ENCODE measurements around the gene CST1. TPM values are rescaled to one million over a fixed set of nuclear protein-coding genes. Genes with fewer than 3 reads are reported as not detected.
"Not testable (repeated sequence)": the region's sequence is repeated elsewhere in the genome, so short reads cannot be mapped to it uniquely, and the experiment has no call there.

Gene CST1
- total RNA-seq, 1 donor from 2014 or later = not detected

- Histone ChIP-seq H3K27me3 (ENCODE audit: control insufficient read depth, insufficient read depth, low read length) (no peaks in the 10 kb centered on the region), H3K4me3 (ENCODE audit: low read depth, low read length) (no peak overlapping the region), H3K36me3 (ENCODE audit: control insufficient read depth, insufficient read depth, low read length) (no peaks in the 10 kb centered on the region)
- no peak for TF ChIP-seq CTCF (IDR thresholded peaks at IDR 0.05; ENCODE audit: insufficient read depth, low read length, severe bottlenecking)
- DNase-seq (ENCODE audit: low read depth) = no peak
- no peak for FAIRE-seq
Observed at GRCh38 chr20:23745247-23745646, 5.5 kb downstream of the CST1 start.

- TF ChIP-seq CTCF (IDR thresholded peaks at IDR 0.05; ENCODE audit: insufficient read depth, low read length, severe bottlenecking) = no peak
- H3K27me3 ChIP-seq (ENCODE audit: control insufficient read depth, insufficient read depth, low read length) = no peaks in the 10 kb centered on the region
- FAIRE-seq (no peak), DNase-seq (ENCODE audit: low read depth) (no peak)
- H3K36me3 ChIP-seq (ENCODE audit: control insufficient read depth, insufficient read depth, low read length) = no peaks in the 10 kb centered on the region
- H3K4me3 ChIP-seq (ENCODE audit: low read depth, low read length) = no peak overlapping the region
Observed at GRCh38 chr20:23744817-23745216, 5.9 kb downstream of the CST1 start.

GRCh38 chr20:23735391-23735790, 15.3 kb downstream of the CST1 start:
- H3K27me3 ChIP-seq (ENCODE audit: control insufficient read depth, insufficient read depth, low read length); H3K36me3 ChIP-seq (ENCODE audit: control insufficient read depth, insufficient read depth, low read length); FAIRE-seq; DNase-seq (ENCODE audit: low read depth); H3K4me3 ChIP-seq (ENCODE audit: low read depth, low read length): not testable (repeated sequence)

- DNase-seq (ENCODE audit: low read depth); H3K36me3 ChIP-seq (ENCODE audit: control insufficient read depth, insufficient read depth, low read length); FAIRE-seq; H3K27me3 ChIP-seq (ENCODE audit: control insufficient read depth, insufficient read depth, low read length); H3K4me3 ChIP-seq (ENCODE audit: low read depth, low read length): not testable (repeated sequence)
Observed at GRCh38 chr20:23734949-23735348, 15.8 kb downstream of the CST1 start.

DNA sequence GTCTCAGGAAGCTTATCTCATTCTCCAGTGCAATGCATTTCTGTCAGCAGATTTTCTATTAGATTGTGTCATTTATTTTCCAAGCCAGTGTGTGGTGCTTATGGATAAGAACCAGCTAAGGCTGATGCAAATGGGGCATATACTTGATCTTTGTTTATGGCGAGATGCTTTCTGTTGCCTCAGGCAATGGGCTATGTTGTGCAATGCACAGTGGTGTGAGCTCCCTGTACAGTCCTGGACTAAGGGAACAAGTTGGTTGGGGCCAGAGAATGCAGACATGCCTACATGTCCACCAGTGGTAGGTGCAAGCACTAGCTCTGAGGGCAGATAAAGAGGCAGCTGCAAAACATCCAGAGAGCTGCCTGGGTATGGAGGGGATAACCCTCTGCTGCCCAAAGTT, 16.3 kb downstream of the CST1 start:
- not testable (repeated sequence) for H3K27me3 ChIP-seq (ENCODE audit: control insufficient read depth, insufficient read depth, low read length); H3K36me3 ChIP-seq (ENCODE audit: control insufficient read depth, insufficient read depth, low read length); H3K4me3 ChIP-seq (ENCODE audit: low read depth, low read length)
- DNase-seq (ENCODE audit: low read depth) (peak; percentile 1), FAIRE-seq (peak; percentile 40)

DNA sequence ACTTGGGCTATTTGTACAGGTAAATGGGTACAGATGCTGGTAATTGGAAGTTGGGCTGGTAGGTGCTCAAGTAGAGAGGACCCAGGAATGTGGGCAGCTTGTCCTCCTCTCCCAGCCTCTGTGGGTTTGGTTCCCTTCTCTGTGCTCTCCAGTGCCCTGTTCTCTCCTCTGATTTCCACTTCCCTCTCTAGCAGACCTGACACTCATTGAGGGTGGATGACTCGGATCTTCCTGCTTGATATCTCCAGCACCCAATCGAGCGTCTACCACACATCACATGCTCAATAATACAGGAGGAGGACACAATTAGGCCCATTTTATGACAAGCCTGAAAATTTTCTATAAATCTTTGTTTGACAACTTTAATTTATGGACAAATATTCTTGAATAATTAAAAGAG, 23.7 kb downstream of the CST1 start:
- no peak for DNase-seq (ENCODE audit: low read depth)
- H3K27me3 ChIP-seq (ENCODE audit: control insufficient read depth, insufficient read depth, low read length) = no peaks in the 10 kb centered on the region
- no peak for FAIRE-seq
- no peak for TF ChIP-seq CTCF (IDR thresholded peaks at IDR 0.05; ENCODE audit: insufficient read depth, low read length, severe bottlenecking)
- H3K36me3 ChIP-seq (ENCODE audit: control insufficient read depth, insufficient read depth, low read length) = no peaks in the 10 kb centered on the region
- H3K4me3 ChIP-seq (ENCODE audit: low read depth, low read length) = no peak overlapping the region

DNA sequence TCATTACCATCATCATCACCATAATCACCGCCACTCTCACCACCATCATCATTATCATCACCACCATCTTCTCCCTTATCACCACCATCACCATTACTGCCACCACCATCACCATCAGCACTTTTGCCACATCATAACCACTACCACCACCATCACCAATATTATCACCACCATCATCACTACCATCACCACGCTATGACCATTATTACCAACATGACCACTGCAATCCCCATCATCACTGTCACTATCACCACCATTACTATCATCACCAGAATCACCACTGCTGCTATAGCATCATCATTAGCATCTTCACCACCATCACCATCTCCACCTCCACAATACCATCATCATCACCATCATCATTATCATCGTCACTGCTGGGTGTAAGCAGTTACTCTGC, 25.6 kb downstream of the CST1 start:
- FAIRE-seq (peak; percentile 62), DNase-seq (ENCODE audit: low read depth) (no peak)
- Histone ChIP-seq H3K27me3 (ENCODE audit: control insufficient read depth, insufficient read depth, low read length) (no peaks in the 10 kb centered on the region), H3K36me3 (ENCODE audit: control insufficient read depth, insufficient read depth, low read length) (no peaks in the 10 kb centered on the region), H3K4me3 (ENCODE audit: low read depth, low read length) (no peak overlapping the region)
- no peak for TF ChIP-seq CTCF (IDR thresholded peaks at IDR 0.05; ENCODE audit: insufficient read depth, low read length, severe bottlenecking)

Data from bronchial epithelial cell (primary cell).